ENCODE measurements around the gene VWA2. TPM values are rescaled to one million over a fixed set of nuclear protein-coding genes. Genes with fewer than 3 reads are reported as not detected.

VWA2 gene
- total RNA-seq, 1 donor from 2014 or later: not detected

DNA sequence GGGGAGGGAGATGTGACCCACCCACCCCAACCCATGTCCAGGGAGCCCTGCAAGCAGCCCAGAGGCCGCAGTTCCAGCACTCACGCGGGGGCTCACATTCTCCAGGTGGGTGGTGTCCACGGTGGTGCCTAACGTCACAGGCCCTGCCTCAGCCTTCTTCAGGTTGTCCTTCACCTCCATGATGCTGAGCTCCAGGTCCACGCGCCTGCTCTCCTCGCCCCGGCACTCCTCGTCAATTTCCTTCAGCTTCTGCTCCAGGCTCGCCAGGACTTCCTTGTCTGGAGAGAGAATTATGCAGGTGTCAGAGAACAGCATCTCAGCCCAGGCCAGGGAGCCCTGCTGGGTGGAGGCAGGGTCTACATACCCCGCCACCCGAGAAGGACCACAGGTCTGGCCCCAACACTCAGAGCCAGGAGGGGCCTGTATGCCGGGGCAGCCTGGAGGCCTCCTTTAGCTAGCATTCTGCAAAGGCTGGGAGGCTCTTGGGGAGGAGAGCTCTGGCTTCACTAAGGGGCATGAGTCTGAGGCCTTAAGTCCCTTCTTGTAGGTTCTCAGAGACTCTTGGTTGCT is 58.2 kb downstream of the VWA2 start:
- H3K36me3 Mint-ChIP-seq (ENCODE audit: low read depth): peaks cover 5% of the 10 kb centered on the region
- intact Hi-C loops (cut with micrococcal nuclease): no loop called here
- no peak overlapping the region for H3K4me3 Mint-ChIP-seq

DNA sequence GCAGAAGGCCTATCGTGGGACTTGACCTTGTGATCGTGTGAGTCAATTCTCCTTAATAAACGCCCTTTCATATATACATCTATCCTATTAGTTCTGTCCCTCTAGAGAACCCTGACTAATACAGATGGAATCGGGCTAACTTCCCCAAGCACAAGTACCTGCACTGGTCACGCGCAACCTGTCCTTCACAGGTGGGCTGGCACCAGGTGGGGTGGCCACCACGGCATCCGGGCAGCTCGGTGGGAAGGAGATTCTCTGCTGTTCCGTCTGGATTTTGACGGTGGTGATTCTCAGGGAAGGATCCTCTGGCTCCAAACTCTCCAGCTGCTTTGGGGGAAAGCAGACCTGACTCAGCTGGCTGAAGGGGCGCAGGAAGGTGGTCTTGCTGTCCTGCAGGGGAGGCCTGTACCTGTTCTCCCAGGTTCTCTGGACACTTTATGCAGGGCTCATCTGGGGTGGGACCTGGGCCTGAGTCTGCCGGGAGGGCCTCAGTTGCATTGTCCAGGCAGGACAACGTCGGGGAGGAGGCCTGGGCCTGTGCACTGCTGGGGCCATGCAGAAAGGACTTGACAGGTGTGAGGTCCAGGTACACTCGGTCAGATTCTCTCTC is 61.1 kb downstream of the VWA2 start:
- Mint-ChIP-seq H3K9me3 (peaks cover 15% of the 10 kb centered on the region), H3K4me3 (no peak overlapping the region), H3K27ac (no peak overlapping the region), H3K4me1 (ENCODE audit: low read depth) (peaks cover 13% of the 10 kb centered on the region), H3K36me3 (ENCODE audit: low read depth) (peaks cover 5% of the 10 kb centered on the region), H3K27me3 (ENCODE audit: insufficient read depth) (peaks cover 1% of the 10 kb centered on the region)
- DNase-seq (ENCODE audit: low spot score): no peak
- intact Hi-C loops (cut with micrococcal nuclease): loop anchor here (5.0 to 10.0 kb wide), 3 partner anchors 172 to 1117 kb away; partner anchors contain the start of gene TRUB1

More for the DNA sequence above, 58.2 kb downstream of the VWA2 start:
- Mint-ChIP-seq H3K4me1 (ENCODE audit: low read depth) (no peaks in the 10 kb centered on the region), H3K27me3 (ENCODE audit: insufficient read depth) (peaks cover 1% of the 10 kb centered on the region), H3K27ac (no peak overlapping the region), H3K9me3 (peaks cover 23% of the 10 kb centered on the region)
- DNase-seq (ENCODE audit: low spot score): no peak

DNA sequence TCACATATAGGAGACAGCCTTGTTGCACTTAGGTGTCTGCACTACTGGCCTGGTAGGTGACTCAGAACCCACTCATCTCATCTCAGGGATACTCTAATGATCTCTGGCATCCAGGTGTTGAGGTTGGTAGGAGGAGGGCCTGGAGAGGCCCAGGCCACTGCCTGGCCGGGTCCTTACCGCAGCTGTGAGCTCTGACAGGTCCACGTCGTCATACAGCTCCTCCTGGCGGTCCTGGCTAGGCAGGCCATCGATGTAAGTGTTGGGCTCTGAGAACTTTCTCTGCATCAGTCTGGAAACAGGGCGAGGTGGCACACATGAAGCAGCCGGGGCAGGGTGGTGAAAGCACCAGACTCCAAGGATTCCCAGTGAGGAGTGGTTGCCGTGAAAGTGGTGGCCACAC is 62.1 kb downstream of the VWA2 start:
- Mint-ChIP-seq H3K36me3 (ENCODE audit: low read depth) (peaks cover under 1% of the 10 kb centered on the region), H3K4me3 (no peak overlapping the region), H3K27me3 (ENCODE audit: insufficient read depth) (peaks cover 1% of the 10 kb centered on the region), H3K4me1 (ENCODE audit: low read depth) (peaks cover 13% of the 10 kb centered on the region), H3K9me3 (peaks cover 5% of the 10 kb centered on the region), H3K27ac (no peak overlapping the region)
- intact Hi-C loops (cut with micrococcal nuclease): loop anchor here (5.0 to 10.0 kb wide), 3 partner anchors 171 to 1116 kb away; partner anchors contain the start of gene TRUB1
- no peak for DNase-seq (ENCODE audit: low spot score)

DNA sequence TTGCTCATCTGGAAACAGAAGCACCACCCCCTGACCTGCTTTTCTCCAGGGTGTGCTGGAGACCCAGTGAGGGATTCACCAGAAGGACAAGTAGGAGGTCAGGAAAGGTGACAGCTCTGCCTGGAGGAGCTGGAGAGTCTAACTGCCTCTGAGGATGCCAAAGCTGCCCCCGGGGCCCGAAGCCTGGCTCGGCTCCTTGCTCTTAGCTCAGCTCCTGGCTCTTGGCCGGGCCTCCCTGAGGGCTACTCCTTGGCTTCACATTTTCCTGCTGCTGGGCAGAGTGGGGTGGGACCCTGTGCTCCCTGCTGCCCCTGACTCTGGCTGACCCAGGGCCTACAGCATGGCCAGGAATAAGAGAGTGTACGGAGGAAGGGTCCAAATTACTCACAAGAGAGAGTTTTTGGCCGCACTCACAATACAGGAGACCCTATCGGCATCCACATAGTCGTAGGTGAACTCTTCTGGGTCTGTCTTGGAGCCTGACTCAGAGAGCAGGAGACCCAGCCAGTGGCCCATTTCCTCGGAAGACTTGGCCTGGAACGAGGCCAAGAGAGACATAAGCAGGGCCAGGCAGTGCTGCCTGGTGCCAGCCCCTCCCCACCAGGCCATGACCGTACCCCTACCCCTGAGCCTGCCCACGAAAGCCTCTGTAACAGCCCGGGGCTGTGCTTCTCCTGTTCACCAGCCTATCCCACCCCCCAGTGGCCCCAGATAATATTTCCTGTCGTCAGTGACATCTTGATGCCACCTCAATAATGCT is 63.1 kb downstream of the VWA2 start:
- H3K27ac Mint-ChIP-seq: no peak overlapping the region
- no peaks in the 10 kb centered on the region for H3K36me3 Mint-ChIP-seq (ENCODE audit: low read depth)
- intact Hi-C loops (cut with micrococcal nuclease): loop anchor here (5.0 to 10.0 kb wide), 3 partner anchors 170 to 1115 kb away; partner anchors contain the start of gene TRUB1

DNA sequence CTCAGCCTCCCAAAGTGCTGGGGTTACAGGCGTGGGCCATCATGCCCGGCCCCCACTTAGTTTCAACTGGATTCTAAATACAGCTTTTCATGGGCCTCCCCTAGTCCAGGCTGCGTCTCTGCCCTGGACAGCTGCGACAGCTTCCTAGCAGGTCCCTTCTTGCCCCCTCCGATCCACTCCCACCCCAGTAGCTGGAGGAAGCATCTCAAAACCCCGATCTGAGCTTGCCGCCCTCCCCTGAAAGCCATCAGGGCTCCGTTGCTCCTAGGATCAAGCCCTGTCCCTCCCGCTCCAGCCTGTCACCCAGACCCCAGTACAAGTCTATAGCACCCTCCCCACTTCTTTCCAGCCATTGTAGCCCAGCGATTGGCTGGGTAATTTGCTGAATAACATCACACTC is 64.5 kb downstream of the VWA2 start:
- intact Hi-C loops (cut with micrococcal nuclease): loop anchor here (5.0 to 10.0 kb wide), 3 partner anchors 169 to 1114 kb away; partner anchors contain the start of gene TRUB1
- Mint-ChIP-seq H3K36me3 (ENCODE audit: low read depth) (no peaks in the 10 kb centered on the region), H3K4me3 (peak overlapping the region; percentile 84), H3K4me1 (ENCODE audit: low read depth) (peaks cover 24% of the 10 kb centered on the region), H3K9me3 (no peaks in the 10 kb centered on the region), H3K27me3 (ENCODE audit: insufficient read depth) (peaks cover 5% of the 10 kb centered on the region), H3K27ac (no peak overlapping the region)
- no peak for DNase-seq (ENCODE audit: low spot score)

More for the DNA sequence above, 63.1 kb downstream of the VWA2 start:
- H3K4me3 Mint-ChIP-seq: no peak overlapping the region
- H3K9me3 Mint-ChIP-seq: no peaks in the 10 kb centered on the region
- peaks cover 15% of the 10 kb centered on the region for H3K4me1 Mint-ChIP-seq (ENCODE audit: low read depth)
- no peak for DNase-seq (ENCODE audit: low spot score)
- peaks cover 1% of the 10 kb centered on the region for H3K27me3 Mint-ChIP-seq (ENCODE audit: insufficient read depth)

DNA sequence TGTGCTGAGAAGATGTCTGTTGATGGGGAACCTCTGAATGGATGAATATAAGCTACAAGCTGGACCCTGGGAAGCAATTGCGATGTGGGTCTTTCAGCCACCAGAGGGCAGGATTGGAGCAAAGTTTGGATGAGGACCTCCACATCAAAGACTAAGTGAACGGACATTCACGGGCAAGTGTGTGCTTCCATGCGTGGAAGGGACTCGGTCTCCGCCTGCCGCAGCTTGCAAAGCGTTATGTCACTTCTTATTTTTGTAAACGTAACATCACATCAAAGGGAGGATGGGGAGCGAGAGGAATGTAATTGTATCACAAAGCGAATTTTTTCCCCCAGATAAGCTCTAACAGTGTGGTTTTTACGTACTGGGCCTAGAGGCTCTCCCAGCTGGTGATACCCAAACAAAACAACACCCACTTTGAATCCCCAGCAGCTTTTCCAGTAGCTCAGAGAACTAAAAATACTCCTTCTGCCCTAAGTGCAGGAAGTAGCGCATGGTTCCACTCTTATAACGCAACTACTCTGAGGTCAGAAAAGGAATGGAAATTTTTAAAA is 65.0 kb downstream of the VWA2 start:
- no peaks in the 10 kb centered on the region for H3K9me3 Mint-ChIP-seq
- peak overlapping the region; percentile 54 for H3K27ac Mint-ChIP-seq
- peaks cover 24% of the 10 kb centered on the region for H3K4me1 Mint-ChIP-seq (ENCODE audit: low read depth)
- peak overlapping the region; percentile 84 for H3K4me3 Mint-ChIP-seq
- peaks cover 5% of the 10 kb centered on the region for H3K27me3 Mint-ChIP-seq (ENCODE audit: insufficient read depth)
- no peaks in the 10 kb centered on the region for H3K36me3 Mint-ChIP-seq (ENCODE audit: low read depth)
- intact Hi-C loops (cut with micrococcal nuclease): loop anchor here (1.0 to 10.0 kb wide), 13 partner anchors 33 to 1113 kb away; partner anchors contain the start of genes CCDC186 and TRUB1
- peak; percentile 54 for DNase-seq (ENCODE audit: low spot score)

DNA sequence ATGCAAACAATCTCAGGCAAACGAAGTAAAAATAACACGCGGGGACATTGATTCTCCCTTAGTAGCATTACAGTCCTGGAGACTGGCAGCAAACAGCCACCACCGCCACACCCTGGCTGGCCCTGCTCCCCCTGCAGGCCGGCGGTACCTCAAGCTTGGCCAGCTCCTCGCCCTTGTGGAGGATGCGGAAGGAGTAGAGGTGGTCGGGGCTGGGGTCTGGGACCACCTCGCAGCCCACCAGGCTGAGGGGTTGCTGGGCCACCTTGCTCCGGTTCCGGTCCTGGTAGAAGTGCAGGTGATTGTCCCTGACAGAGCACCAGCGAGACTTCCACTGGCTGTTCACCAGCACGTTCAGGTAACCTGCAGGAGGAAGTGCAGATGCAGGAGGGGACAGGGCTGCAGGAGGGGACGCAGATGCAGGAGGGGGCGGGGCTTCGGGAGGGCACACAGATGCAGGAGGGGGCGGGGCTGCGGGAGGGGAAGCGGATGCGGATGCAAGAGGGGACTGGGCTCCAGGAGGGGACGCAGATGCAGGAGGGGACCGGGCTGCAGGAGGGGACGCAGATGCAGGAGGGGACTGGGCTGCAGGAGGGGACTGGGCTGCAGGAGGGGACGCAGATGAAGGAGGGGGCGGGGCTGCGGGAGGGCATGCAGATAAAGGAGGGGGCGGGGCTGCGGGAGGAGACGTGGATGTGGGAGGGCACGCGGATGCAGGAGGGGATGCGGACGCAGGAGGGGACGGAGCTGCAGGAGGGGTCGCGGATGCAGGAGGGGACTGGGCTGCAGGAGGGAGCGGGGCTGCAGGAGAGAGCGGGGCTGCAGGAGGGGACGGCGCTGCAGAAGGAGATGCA is 65.7 kb downstream of the VWA2 start:
- intact Hi-C loops (cut with micrococcal nuclease): loop anchor here (1.0 to 10.0 kb wide), 13 partner anchors 32 to 1113 kb away; partner anchors contain the start of genes CCDC186 and TRUB1
- H3K4me3 Mint-ChIP-seq: peak overlapping the region; percentile 84
- no peaks in the 10 kb centered on the region for H3K9me3 Mint-ChIP-seq
- peaks cover 24% of the 10 kb centered on the region for H3K4me1 Mint-ChIP-seq (ENCODE audit: low read depth)
- no peaks in the 10 kb centered on the region for H3K36me3 Mint-ChIP-seq (ENCODE audit: low read depth)
- DNase-seq (ENCODE audit: low spot score): peak; percentile 20
- peaks cover 5% of the 10 kb centered on the region for H3K27me3 Mint-ChIP-seq (ENCODE audit: insufficient read depth)
- H3K27ac Mint-ChIP-seq: peak overlapping the region; percentile 54

DNA sequence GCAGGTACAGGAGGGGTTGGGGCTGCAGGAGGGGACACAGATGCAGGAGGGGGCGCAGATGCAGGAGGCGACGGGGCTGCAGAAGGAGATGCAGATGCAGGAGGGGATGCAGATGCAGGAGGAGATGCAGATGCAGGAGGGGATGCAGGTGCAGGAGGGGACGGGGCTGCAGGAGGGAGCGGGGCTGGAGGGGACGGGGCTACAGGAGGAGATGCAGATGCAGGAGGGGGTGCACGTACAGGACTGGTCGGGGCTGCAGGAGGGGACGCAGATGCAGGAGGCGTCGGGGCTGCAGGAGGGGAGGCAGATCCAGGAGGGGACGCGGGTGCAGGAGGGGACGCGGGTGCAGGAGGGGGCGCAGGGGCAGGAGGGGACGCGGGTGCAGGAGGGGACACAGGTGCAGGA is 66.5 kb downstream of the VWA2 start:
- intact Hi-C loops (cut with micrococcal nuclease): loop anchor here (2.0 to 10.0 kb wide), 3 partner anchors 31 to 629 kb away; partner anchors contain the start of genes CCDC186 and TRUB1
- H3K9me3 Mint-ChIP-seq: no peaks in the 10 kb centered on the region
- DNase-seq (ENCODE audit: low spot score): no peak
- peak overlapping the region; percentile 84 for H3K4me3 Mint-ChIP-seq
- peaks cover 24% of the 10 kb centered on the region for H3K4me1 Mint-ChIP-seq (ENCODE audit: low read depth)
- H3K27ac Mint-ChIP-seq: no peak overlapping the region
- H3K36me3 Mint-ChIP-seq (ENCODE audit: low read depth): no peaks in the 10 kb centered on the region
- H3K27me3 Mint-ChIP-seq (ENCODE audit: insufficient read depth): peaks cover 5% of the 10 kb centered on the region

DNA sequence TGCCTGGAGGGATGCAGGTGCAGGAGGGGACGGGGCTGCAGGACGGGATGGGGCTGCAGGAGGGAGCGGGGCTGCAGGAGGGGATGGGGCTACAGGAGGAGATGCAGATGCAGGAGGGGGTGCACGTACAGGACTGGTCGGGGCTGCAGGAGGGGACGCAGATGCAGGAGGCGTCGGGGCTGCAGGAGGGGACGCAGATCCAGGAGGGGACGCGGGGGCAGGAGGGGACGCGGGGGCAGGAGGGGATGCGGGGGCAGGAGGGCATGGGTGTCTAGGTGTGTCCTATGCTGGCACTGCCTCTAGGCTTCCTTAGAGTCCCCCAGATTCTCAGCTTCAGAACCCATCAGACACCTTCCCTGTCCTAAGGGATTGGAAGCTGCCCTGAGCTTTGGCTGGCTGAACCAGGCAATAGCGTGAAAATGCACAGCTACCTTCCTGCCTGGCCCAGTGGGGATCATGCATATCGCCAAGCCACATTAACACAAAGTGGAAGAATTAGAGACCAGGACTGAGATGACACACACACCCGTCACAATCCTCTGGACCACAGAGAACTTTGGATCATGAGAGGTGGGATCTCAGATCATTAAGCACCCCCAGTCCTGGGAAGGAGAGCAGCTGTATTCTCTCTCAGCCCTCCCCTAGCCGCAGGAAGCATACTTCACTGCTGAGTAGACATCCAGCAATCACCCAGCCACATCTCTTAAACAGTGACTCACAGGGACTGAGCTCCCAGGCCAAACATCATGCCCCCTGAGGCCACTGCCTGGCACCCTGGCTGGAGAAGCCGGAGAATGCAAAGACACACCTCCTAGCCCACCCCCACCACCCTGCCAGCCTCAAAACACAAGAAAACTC is 67.3 kb downstream of the VWA2 start:
- H3K4me3 Mint-ChIP-seq: no peak overlapping the region
- no peak for DNase-seq (ENCODE audit: low spot score)
- intact Hi-C loops (cut with micrococcal nuclease): loop anchor here (10.0 kb wide), 1 partner anchor 628 kb away; the partner anchor contains the start of gene TRUB1
- peaks cover 5% of the 10 kb centered on the region for H3K27me3 Mint-ChIP-seq (ENCODE audit: insufficient read depth)
- no peaks in the 10 kb centered on the region for H3K36me3 Mint-ChIP-seq (ENCODE audit: low read depth)
- H3K27ac Mint-ChIP-seq: no peak overlapping the region
- H3K9me3 Mint-ChIP-seq: no peaks in the 10 kb centered on the region
- H3K4me1 Mint-ChIP-seq (ENCODE audit: low read depth): peaks cover 24% of the 10 kb centered on the region

DNA sequence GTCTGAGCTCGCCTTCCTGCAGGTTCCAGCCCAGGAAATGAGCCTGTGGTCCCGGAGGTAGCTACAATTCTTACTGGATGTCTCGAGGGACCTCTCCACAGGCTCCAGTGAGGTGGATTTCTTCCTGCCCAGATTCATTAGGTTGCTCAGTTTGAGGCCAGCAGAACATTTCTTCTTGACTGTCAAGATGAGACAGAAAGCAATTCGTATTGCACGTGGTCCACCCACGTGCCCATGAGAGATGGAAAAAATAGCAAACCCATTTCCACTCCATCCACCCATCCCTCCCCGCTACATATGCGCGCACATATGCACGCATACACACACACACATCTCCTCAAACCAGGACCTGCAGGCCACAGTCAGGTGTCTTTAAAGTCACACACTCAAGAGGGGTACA is 68.7 kb downstream of the VWA2 start:
- H3K4me1 Mint-ChIP-seq (ENCODE audit: low read depth): peaks cover 24% of the 10 kb centered on the region
- DNase-seq (ENCODE audit: low spot score): no peak

More for the DNA sequence above, 68.7 kb downstream of the VWA2 start:
- Mint-ChIP-seq H3K27me3 (ENCODE audit: insufficient read depth) (peaks cover 7% of the 10 kb centered on the region), H3K4me3 (no peak overlapping the region), H3K27ac (no peak overlapping the region), H3K9me3 (no peaks in the 10 kb centered on the region), H3K36me3 (ENCODE audit: low read depth) (no peaks in the 10 kb centered on the region)
- intact Hi-C loops (cut with micrococcal nuclease): loop anchor here (10.0 kb wide), 1 partner anchor 627 kb away; the partner anchor contains the start of gene TRUB1
